Thyroid gland (tissue), 4 donors: ENCODE results near the gene EFR3B.

Experiments
- CTCF ChIP-seq, 6 experiments: fragments of 200-600 bp in 3 of 6; fragments of 450-650 bp in 3 of 6; sonication (generic) in 3 of 6; IDR thresholded peaks; one replicate each; pipeline ENCODE4 v1.5.1; 2016 to 2019; ENCODE audit warnings: antibody characterized with exemption in 6 of 6, mild to moderate bottlenecking in 2 of 6, inconsistent platforms in 1 of 6, moderate library complexity in 1 of 6
- POLR2A ChIP-seq, 2 donors: fragments of 450-650 bp; IDR thresholded peaks; one replicate each; pipeline ENCODE4 v1.6.1; 2017; ENCODE audit warnings: antibody characterized with exemption in 2 of 2, mild to moderate bottlenecking in 2 of 2, moderate library complexity in 1 of 2

- no peak for TF ChIP-seq CTCF (IDR thresholded peaks at IDR 0.05)
- no peak for TF ChIP-seq POLR2A (IDR thresholded peaks at IDR 0.05)
Measured at GRCh38 chr2:25170888-25171287, 129.0 kb downstream of the EFR3B start.
